Hepatocyte (in vitro differentiated cells): ENCODE data around the gene LAMP1. TPM values are rescaled to one million over a fixed set of nuclear protein-coding genes. Genes with fewer than 3 reads are reported as not detected.
"Not testable (repeated sequence)": the region's sequence is repeated elsewhere in the genome, so short reads cannot be mapped to it uniquely, and the experiment has no call there.

Experiments used
- DNase-seq: peaks from one replicate; pipeline ENCODE4 v3.0.0-alpha.2; 2016; ENCODE audit warnings: low spot score
- H2AFZ ChIP-seq: fragments of 200-600 bp; sonication (generic); 2 replicates; pipeline ENCODE4 v1.6.0; 2016; ENCODE audit warnings: antibody characterized with exemption, mild to moderate bottlenecking
- H3K27ac ChIP-seq: fragments of 200-600 bp; sonication (generic); 2 replicates; pipeline ENCODE4 v1.5.1; 2016; ENCODE audit warnings: mild to moderate bottlenecking
- H3K27me3 ChIP-seq: fragments of 200-600 bp; sonication (generic); 2 replicates; pipeline ENCODE4 v1.6.1; 2016
- H3K36me3 ChIP-seq: fragments of 200-600 bp; sonication (generic); replicated peaks from 2 replicates; pipeline ENCODE4 v1.5.1; 2016; ENCODE audit warnings: low read depth; ENCODE audit not compliant: insufficient read depth
- H3K4me1 ChIP-seq: fragments of 200-600 bp; sonication (generic); 2 replicates; pipeline ENCODE4 v1.5.1; 2016; ENCODE audit warnings: mild to moderate bottlenecking, moderate library complexity; ENCODE audit not compliant: insufficient read depth
- H3K4me2 ChIP-seq: fragments of 200-600 bp; sonication (generic); 2 replicates; pipeline ENCODE4 v1.6.0; 2016
- H3K4me3 ChIP-seq: fragments of 200-600 bp; sonication (generic); 2 replicates; pipeline ENCODE4 v1.5.1; 2016; ENCODE audit warnings: mild to moderate bottlenecking
- H3K79me2 ChIP-seq: fragments of 200-600 bp; sonication (generic); 2 replicates; pipeline ENCODE4 v1.6.0; 2017; ENCODE audit warnings: mild to moderate bottlenecking
- H3K9me2 ChIP-seq: fragments of 200-600 bp; sonication (generic); replicated peaks from 2 replicates; pipeline ENCODE4 v1.6.0; 2017; ENCODE audit warnings: mild to moderate bottlenecking; ENCODE audit not compliant: insufficient read depth
- H3K9me3 ChIP-seq: fragments of 200-600 bp; sonication (generic); 2 replicates; pipeline ENCODE4 v1.5.1; 2016; ENCODE audit warnings: low read depth, mild to moderate bottlenecking
- H4K20me1 ChIP-seq: fragments of 200-600 bp; sonication (generic); 2 replicates; pipeline ENCODE4 v1.6.0; 2016; ENCODE audit warnings: mild to moderate bottlenecking; ENCODE audit not compliant: insufficient read depth, poor library complexity, severe bottlenecking
- EZH2 ChIP-seq: fragments of 200-600 bp; sonication (generic); IDR thresholded peaks from 2 replicates; pipeline ENCODE4 v1.6.1; 2016; ENCODE audit warnings: antibody characterized with exemption, mild to moderate bottlenecking, borderline replicate concordance
- EZH2phosphoT487 ChIP-seq: fragments of 200-600 bp; sonication (generic); IDR thresholded peaks from one replicate; pipeline ENCODE4 v1.6.1; 2018; ENCODE audit warnings: antibody characterized with exemption, mild to moderate bottlenecking, low read depth, moderate library complexity; ENCODE audit not compliant: unreplicated experiment, severe bottlenecking
- WGBS: methylation state at CpG from one replicate; pipeline ENCODE4 v1.1.6; 2016; ENCODE audit warnings: low lambda C conversion rate; ENCODE audit errors: missing lambda C conversion rate; 5-methylcytosine and 5-hydroxymethylcytosine counted together
- polyA plus RNA-seq: library from polyadenylated mRNA; unstranded; fragments of >200 nt; fragmentation: Nextera tagmentation; extraction: Ambion mirVana; gene quantifications from 2 replicates; pipeline ENCODE4 v1.2.1, GENCODE V29; 2016
- total RNA-seq: library from RNA; depleted of rRNA; stranded (reverse); fragments of >200 nt; gene quantifications from 2 replicates; pipeline ENCODE4 v1.2.3, GENCODE V29; 2014
- TF ChIP-seq, protein P1 (sequence below): fragments of 200-600 bp; sonication (generic); IDR thresholded peaks from 2 replicates; pipeline ENCODE4 v1.5.1; 2016; ENCODE audit warnings: antibody characterized with exemption, mild to moderate bottlenecking; ENCODE audit not compliant: poor library complexity

Gene LAMP1
- total and polyA plus RNA-seq, 2 experiments from 2014 or later: 190 to 233 TPM

DNA sequence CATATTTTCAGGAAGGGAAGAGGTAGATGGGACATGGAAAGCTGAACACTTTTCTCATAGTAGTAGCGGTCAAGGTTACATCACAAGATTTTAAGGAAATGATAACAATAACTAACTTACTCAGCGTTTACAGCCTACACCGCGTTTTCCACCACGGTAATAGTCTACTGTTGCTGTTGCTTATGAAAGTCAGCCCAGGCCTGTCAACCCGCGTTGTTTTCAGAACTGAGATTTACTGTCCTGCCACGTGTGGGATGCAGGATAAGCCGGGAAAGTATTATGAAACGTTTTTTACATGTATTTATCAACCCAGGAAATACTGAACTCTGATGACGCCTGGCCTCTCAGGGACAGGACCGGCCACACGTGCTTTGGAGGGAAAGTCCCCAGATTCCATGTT lies 36.0 kb upstream of the LAMP1 start:
- Histone ChIP-seq H3K27ac (no peak overlapping the region), H4K20me1 (no peaks in the 10 kb centered on the region), H3K9me2 (no peaks in the 10 kb centered on the region), H3K27me3 (no peaks in the 10 kb centered on the region), H2AFZ (no peak overlapping the region), H3K9me3 (no peaks in the 10 kb centered on the region), H3K4me2 (no peak overlapping the region), H3K4me3 (no peak overlapping the region), H3K36me3 (no peaks in the 10 kb centered on the region), H3K4me1 (no peaks in the 10 kb centered on the region), H3K79me2 (no peaks in the 10 kb centered on the region)
- no peak for DNase-seq
- TF ChIP-seq, protein P1, sequence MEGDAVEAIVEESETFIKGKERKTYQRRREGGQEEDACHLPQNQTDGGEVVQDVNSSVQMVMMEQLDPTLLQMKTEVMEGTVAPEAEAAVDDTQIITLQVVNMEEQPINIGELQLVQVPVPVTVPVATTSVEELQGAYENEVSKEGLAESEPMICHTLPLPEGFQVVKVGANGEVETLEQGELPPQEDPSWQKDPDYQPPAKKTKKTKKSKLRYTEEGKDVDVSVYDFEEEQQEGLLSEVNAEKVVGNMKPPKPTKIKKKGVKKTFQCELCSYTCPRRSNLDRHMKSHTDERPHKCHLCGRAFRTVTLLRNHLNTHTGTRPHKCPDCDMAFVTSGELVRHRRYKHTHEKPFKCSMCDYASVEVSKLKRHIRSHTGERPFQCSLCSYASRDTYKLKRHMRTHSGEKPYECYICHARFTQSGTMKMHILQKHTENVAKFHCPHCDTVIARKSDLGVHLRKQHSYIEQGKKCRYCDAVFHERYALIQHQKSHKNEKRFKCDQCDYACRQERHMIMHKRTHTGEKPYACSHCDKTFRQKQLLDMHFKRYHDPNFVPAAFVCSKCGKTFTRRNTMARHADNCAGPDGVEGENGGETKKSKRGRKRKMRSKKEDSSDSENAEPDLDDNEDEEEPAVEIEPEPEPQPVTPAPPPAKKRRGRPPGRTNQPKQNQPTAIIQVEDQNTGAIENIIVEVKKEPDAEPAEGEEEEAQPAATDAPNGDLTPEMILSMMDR: no peak
- no peak for TF ChIP-seq EZH2phosphoT487
- no peak for TF ChIP-seq EZH2
- 95% methylated on average over 13 of the region's 13 CpGs for WGBS

DNA sequence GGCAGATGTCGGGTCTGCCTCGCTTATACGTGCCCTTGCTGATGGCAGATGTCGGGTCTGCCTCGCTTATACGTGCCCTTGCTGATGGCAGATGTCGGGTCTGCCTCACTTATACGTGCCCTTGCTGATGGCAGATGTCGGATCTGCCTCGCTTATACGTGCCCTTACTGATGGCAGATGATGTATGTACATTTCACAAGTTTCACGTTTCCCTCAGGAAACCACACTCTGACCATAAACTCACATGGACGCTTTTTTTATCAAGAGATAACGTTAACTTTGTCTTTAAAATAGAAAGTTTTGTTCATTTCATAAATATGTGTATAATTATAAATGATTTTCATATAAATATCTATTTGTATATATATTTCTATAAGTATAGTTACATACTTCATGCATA lies 34.0 kb upstream of the LAMP1 start:
- not testable (repeated sequence) for DNase-seq, H3K9me2 ChIP-seq, H2AFZ ChIP-seq, H3K79me2 ChIP-seq, H3K27me3 ChIP-seq, H3K36me3 ChIP-seq, H4K20me1 ChIP-seq, H3K4me1 ChIP-seq, H3K9me3 ChIP-seq, H3K27ac ChIP-seq, H3K4me3 ChIP-seq, H3K4me2 ChIP-seq
- WGBS: 96% methylated on average over 12 of the region's 14 CpGs

DNA sequence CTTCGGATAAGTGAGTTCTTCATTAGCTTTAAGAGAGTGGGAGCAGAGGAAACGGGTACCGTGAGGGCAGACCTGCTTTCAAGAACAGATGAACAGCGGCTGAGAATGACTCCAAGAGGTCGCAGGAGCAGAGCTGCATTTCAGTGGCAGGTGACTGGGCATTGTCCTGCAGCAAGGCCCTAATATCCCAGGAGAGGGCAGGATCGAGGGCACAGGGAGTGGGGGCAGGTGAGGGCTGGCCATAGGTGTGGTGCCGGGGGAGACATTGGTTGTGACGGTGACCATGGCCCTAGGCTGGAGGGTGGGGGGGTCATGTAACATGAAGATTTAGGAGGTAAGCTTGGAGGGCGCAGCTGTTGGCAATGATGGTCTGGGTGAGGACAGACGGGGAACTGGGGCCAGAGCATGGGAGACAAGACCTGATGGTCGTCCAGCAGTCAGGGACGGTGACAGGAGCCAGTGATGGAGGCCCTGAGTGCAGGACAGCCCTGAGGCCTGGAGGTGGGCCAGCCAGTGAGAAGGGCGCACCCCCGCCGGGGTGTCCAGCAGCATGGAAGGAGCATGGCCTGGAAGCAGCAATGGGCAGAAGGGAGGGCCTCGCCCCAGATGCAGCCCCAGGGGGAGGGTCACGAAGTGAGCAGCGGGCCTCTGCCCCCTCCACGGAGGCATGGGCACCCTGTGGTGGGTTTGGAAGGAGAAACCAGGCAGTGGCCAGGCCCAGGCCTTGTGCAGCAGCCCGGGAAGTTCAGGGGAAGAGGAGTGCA lies 29.2 kb upstream of the LAMP1 start:
- TF ChIP-seq EZH2 (no peak), EZH2phosphoT487 (no peak)
- TF ChIP-seq, protein P1: no peak
- Histone ChIP-seq H3K4me3 (no peak overlapping the region), H3K4me1 (no peaks in the 10 kb centered on the region), H3K79me2 (no peaks in the 10 kb centered on the region), H3K9me2 (no peaks in the 10 kb centered on the region), H4K20me1 (no peaks in the 10 kb centered on the region), H3K9me3 (no peaks in the 10 kb centered on the region), H3K27ac (no peak overlapping the region), H3K36me3 (no peaks in the 10 kb centered on the region), H2AFZ (no peak overlapping the region), H3K27me3 (no peaks in the 10 kb centered on the region), H3K4me2 (no peak overlapping the region)
- DNase-seq: no peak
- 98% methylated on average over 20 of the region's 20 CpGs for WGBS

DNA sequence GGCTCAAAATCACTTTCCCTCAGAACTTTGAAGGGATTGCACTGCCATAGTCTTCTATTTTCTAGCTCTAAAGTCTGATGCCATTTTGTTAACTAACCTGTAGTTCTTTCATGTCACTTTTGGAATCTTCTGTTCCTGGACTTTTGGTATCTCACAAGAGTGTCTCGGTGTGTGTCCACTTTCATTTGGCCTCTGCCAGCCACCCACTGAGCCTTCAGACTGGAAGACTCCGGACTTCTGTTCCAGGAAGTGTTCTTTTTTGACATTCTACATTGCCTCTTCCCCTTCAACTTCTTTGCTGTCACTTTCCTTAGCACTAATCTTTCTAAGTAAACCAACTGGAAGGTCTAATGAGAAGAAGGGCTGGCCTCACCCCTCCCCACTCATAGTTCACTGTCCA lies 25.0 kb upstream of the LAMP1 start:
- Histone ChIP-seq H3K4me3 (no peak overlapping the region), H3K9me3 (no peaks in the 10 kb centered on the region), H3K27me3 (no peaks in the 10 kb centered on the region), H4K20me1 (no peaks in the 10 kb centered on the region), H3K4me1 (peaks cover 22% of the 10 kb centered on the region), H3K9me2 (no peaks in the 10 kb centered on the region), H3K27ac (peak overlapping the region; percentile 20), H3K4me2 (no peak overlapping the region), H2AFZ (no peak overlapping the region), H3K79me2 (no peaks in the 10 kb centered on the region), H3K36me3 (no peaks in the 10 kb centered on the region)
- WGBS: 98% methylated on average over 2 of the region's 2 CpGs
- TF ChIP-seq, protein P1: no peak
- TF ChIP-seq EZH2: no peak
- no peak for TF ChIP-seq EZH2phosphoT487
- no peak for DNase-seq
